Lower lobe of right lung (tissue), 2 donors: ENCODE data around the gene MDM1. TPM values are rescaled to one million over a fixed set of nuclear protein-coding genes. Genes with fewer than 3 reads are reported as not detected.

Source experiments
- ATAC-seq, 2 donors: fragments of 200-7000 bp; cut with Tn5 transposase; one replicate each; pipeline ENCODE4 v1.9.1; 2020 to 2022; ENCODE audit warnings: mild to moderate bottlenecking in 2 of 2, moderate library complexity in 2 of 2
- DNase-seq: peaks from one replicate; pipeline ENCODE4 v3.0.0-alpha.2; 2020
- H3K27ac ChIP-seq: fragments of 200-600 bp; one replicate; pipeline ENCODE4 v1.8.0; 2022
- H3K27me3 ChIP-seq: fragments of 200-600 bp; one replicate; pipeline ENCODE4 v1.8.0; 2022; ENCODE audit warnings: low read depth
- H3K36me3 ChIP-seq: fragments of 200-600 bp; one replicate; pipeline ENCODE4 v1.8.0; 2022; ENCODE audit warnings: mild to moderate bottlenecking
- H3K4me1 ChIP-seq: fragments of 200-600 bp; one replicate; pipeline ENCODE4 v1.8.0; 2022
- H3K4me3 ChIP-seq: fragments of 200-600 bp; one replicate; pipeline ENCODE4 v1.8.0; 2022; ENCODE audit warnings: mild to moderate bottlenecking
- H3K9me3 ChIP-seq: fragments of 200-600 bp; one replicate; pipeline ENCODE4 v1.8.0; 2022
- CTCF ChIP-seq: fragments of 200-600 bp; IDR thresholded peaks from one replicate; pipeline ENCODE4 v1.8.0; 2022; ENCODE audit warnings: antibody characterized with exemption, mild to moderate bottlenecking
- intact Hi-C: fragments of 100-400 bp; cut with DNase I; formaldehyde crosslinking; loops from one replicate; pipeline ENCODE4 v1.11.0; 2022
- total RNA-seq: library from RNA; stranded (reverse); fragmentation: NEBNext Ultra II Directional; extraction: Animal tissue kit (Norgen Biotek cat#: 25700); gene quantifications from one replicate; pipeline ENCODE4 v1.2.1, GENCODE V29; 2021
- donor health status: DM: no; HTN: yes; CAD: no; lungs with severe emphysema.

MDM1 gene
- total RNA-seq, 1 donor from 2014 or later, result 13.8 TPM

- no peaks in the 10 kb centered on the region for H3K36me3 ChIP-seq
- no peak overlapping the region for H3K4me3 ChIP-seq
- peaks cover 16% of the 10 kb centered on the region for H3K4me1 ChIP-seq
- no peak overlapping the region for H3K27ac ChIP-seq
- intact Hi-C loops, result no loop called here
- no peak for DNase-seq
- no peaks in the 10 kb centered on the region for H3K9me3 ChIP-seq
- H3K27me3 ChIP-seq, result no peaks in the 10 kb centered on the region
- TF ChIP-seq CTCF, result no peak
- ATAC-seq, result no peak
Observed at GRCh38 chr12:68354977-68355541, 22.9 kb upstream of the MDM1 start.

GRCh38 chr12:68352067-68352466 lies 19.9 kb upstream of the MDM1 start:
- H3K36me3 ChIP-seq, result no peaks in the 10 kb centered on the region
- no peak overlapping the region for H3K4me3 ChIP-seq
- ATAC-seq (no peak), DNase-seq (no peak)
- H3K27ac ChIP-seq, result no peak overlapping the region
- intact Hi-C loops, result no loop called here
- no peaks in the 10 kb centered on the region for H3K27me3 ChIP-seq
- no peaks in the 10 kb centered on the region for H3K4me1 ChIP-seq
- H3K9me3 ChIP-seq, result no peaks in the 10 kb centered on the region
- no peak for TF ChIP-seq CTCF

- no peak for TF ChIP-seq CTCF
- DNase-seq, result no peak
- no peak for ATAC-seq
- intact Hi-C loops, result no loop called here
- Histone ChIP-seq H3K36me3 (no peaks in the 10 kb centered on the region), H3K4me3 (no peak overlapping the region), H3K27ac (no peak overlapping the region), H3K4me1 (no peaks in the 10 kb centered on the region), H3K9me3 (no peaks in the 10 kb centered on the region), H3K27me3 (no peaks in the 10 kb centered on the region)
Observed at GRCh38 chr12:68350753-68351152, 18.6 kb upstream of the MDM1 start.

- intact Hi-C loops, result no loop called here
Observed at GRCh38 chr12:68349921-68350606, 17.9 kb upstream of the MDM1 start.

GRCh38 chr12:68349220-68349621 lies 17.1 kb upstream of the MDM1 start:
- DNase-seq (no peak), ATAC-seq (no peak)
- Histone ChIP-seq H3K27ac (no peak overlapping the region), H3K9me3 (no peaks in the 10 kb centered on the region), H3K27me3 (no peaks in the 10 kb centered on the region), H3K4me3 (no peak overlapping the region), H3K36me3 (no peaks in the 10 kb centered on the region), H3K4me1 (no peaks in the 10 kb centered on the region)
- intact Hi-C loops, result no loop called here
- no peak for TF ChIP-seq CTCF

More at GRCh38 chr12:68349921-68350606, 17.9 kb upstream of the MDM1 start:
- no peaks in the 10 kb centered on the region for H3K9me3 ChIP-seq
- H3K4me1 ChIP-seq, result no peaks in the 10 kb centered on the region
- H3K27me3 ChIP-seq, result no peaks in the 10 kb centered on the region
- H3K36me3 ChIP-seq, result no peaks in the 10 kb centered on the region
- TF ChIP-seq CTCF, result no peak
- H3K27ac ChIP-seq, result no peak overlapping the region
- DNase-seq, result no peak
- H3K4me3 ChIP-seq, result no peak overlapping the region
- no peak for ATAC-seq
